Amygdala (tissue), 56 donors: ENCODE data around the gene DARS2.
A peak's percentile ranks its signal among the peaks of the same experiment; 100 is the strongest.
"Not testable (repeated sequence)": the region's sequence is repeated elsewhere in the genome, so short reads cannot be mapped to it uniquely, and the experiment has no call there.

ENCODE experiments used
- DNase-seq, 56 donors: peaks; one replicate each; lab custom pipeline; 2025; lab: John Stamatoyannopoulos, UW

The DARS2 gene, protein sequence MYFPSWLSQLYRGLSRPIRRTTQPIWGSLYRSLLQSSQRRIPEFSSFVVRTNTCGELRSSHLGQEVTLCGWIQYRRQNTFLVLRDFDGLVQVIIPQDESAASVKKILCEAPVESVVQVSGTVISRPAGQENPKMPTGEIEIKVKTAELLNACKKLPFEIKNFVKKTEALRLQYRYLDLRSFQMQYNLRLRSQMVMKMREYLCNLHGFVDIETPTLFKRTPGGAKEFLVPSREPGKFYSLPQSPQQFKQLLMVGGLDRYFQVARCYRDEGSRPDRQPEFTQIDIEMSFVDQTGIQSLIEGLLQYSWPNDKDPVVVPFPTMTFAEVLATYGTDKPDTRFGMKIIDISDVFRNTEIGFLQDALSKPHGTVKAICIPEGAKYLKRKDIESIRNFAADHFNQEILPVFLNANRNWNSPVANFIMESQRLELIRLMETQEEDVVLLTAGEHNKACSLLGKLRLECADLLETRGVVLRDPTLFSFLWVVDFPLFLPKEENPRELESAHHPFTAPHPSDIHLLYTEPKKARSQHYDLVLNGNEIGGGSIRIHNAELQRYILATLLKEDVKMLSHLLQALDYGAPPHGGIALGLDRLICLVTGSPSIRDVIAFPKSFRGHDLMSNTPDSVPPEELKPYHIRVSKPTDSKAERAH

DNA sequence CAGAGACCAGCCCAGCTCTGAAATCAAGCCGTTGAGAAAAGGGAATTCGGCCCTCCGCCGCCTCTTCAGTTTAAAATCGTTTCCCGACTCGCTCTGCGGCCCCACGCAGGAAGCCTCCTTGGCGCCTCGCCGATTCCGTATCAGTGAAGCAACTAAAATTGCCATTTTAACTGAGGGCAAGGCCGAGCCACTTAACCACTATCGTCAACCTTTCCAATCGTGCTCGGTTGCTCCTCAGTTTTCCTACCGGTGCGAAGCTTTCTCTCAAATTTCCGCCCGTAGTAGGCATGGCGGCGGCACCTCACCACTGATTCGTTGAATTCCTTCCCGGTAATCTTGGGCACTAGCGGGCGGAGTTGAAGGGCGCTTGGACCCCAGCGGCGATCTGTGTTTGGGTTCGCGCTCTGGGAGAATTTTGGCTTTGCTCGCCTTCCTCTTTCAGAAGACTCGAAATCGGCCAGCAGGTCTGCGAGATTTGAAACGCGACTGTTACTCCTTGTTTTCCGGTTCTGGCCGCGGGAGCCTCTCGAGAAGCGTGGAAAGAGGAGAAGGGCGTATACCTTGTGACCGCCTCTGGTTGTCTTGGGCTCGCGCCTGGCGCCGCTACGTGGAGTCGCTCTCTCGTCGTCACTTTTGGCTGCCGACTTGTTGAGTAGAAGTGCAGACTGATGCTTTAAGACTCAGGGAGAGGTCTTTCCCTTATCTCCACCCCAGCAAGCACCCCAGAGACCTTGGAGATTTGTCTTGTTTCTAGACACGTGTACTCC lies at the start of gene DARS2, which contains the start of gene CENPL:
TSS of gene DARS2 (plus strand) at position 359 of the 767 bp plus-strand sequence. CDS start 557 bp downstream, outside the sequence.
TSS of gene CENPL (minus strand) at position 569 of the 767 bp plus-strand sequence. CDS start 13,584 bp downstream, outside the sequence.
- DNase-seq: peak; percentile 66 to 99 (median 92)

- DNase-seq: no peak
These were observed 48.8 kb upstream of the DARS2 start for GRCh38 chr1:173775578-173776226.

DNA sequence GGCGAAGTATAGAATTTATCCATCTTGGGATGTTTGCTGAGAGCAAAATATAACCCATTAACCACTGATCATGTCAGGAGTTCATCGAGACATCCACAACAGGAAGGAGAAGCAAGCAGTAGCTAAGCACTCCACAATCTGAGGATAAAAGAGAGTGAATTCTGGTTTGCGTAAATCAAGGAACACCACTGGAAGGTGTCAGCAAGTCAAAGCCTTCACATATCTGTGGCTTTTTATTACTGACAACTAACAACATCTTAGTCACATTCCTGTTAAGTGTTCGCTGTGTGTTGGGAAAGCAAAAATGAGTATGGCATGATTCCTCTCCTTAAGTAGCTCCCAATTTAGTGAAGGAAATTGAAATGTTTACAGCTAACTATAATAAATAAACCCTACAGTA lies 44.5 kb upstream of the DARS2 start:
- DNase-seq: no peak

- no peak for DNase-seq
These were observed 39.5 kb upstream of the DARS2 start for GRCh38 chr1:173784997-173785396.

GRCh38 chr1:173789841-173790240 lies 34.6 kb upstream of the DARS2 start:
- DNase-seq: no peak

DNA sequence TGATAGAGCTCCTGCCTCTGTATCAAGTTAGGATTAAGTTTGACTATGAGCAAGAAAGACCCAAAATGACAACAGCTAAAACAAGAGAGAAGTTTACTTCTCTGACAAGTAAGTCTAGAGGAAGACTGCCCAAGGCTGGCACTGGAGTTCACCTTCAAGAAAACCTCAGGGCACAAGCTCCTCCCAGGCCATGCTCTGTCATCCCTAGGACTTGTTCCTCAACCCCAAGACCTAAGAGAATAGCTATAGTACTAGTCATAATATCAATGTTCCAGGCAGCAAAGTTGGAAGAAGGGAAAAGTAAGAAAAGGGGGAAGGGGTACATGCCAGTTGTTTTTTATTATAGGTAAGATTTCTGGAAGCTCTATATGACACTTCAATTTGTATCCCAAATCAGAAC lies 26.4 kb upstream of the DARS2 start:
- DNase-seq: no peak

- DNase-seq: not testable (repeated sequence)
These were observed 24.5 kb upstream of the DARS2 start for GRCh38 chr1:173799995-173800394.

GRCh38 chr1:173802961-173803360 lies 21.5 kb upstream of the DARS2 start:
- DNase-seq: no peak

DNA sequence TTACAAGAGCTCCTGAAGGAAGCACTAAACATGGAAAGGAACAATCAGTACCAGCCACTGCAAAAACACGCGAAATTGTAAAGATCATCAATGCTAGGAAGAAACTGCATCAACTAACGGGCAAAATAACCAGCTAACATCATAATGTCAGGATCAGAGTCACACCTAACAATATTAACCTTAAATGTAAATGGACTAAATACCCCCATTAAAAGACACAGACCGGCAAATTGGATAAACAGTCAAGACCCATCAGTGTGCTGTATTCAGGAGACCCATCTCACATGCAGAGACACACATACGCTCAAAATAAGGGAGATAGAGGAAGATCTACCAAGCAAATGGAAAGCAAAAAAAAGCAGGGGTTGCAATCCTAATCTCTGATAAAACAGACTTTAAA lies 10.8 kb upstream of the DARS2 start:
- not testable (repeated sequence) for DNase-seq

DNA sequence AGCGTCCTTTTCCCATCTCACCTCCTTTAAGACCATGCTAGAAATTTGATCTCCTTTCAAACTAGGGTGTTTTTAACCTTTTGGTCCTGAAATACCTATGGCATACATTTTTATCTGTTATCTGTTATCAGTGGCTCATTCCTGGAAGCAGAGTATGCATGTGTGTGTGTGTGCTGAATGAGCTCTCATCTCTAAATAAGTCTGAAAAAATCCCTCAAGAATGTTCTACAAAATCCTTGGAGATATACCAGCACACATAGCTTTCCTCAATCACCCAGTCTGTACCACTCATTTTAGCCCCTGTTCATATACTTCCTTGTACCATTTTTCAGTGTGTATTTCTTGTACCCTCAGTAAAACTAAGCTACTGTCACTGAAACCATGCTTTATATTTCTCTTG lies 6.0 kb upstream of the DARS2 start:
- no peak for DNase-seq

DNA sequence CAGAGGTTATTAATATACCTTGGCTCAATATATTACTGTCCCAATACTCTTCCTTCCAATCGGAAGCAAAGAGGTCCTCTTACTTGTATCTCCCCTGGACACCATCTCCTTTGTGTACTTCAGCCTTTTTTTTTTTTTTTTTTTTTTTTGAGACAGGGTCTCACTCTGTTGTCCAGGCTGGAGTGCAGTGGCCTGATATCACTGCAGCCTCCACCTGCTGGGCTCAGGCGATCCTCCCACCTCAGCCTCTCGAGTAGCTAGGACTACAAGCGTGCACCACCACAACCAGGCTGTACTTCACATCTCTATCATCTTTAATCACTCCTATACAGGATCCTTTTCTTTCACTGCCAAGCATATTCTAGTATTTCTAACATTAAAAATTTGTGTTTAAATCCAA lies 2.8 kb upstream of the DARS2 start:
- no peak for DNase-seq

GRCh38 chr1:173823781-173824314 lies 625 bp upstream of the DARS2 start:
- no peak for DNase-seq

- no peak for DNase-seq
These were observed 3.1 kb downstream of the DARS2 start for GRCh38 chr1:173827611-173828010.

GRCh38 chr1:173832748-173833147 lies 8.3 kb downstream of the DARS2 start:
- DNase-seq: no peak

DNA sequence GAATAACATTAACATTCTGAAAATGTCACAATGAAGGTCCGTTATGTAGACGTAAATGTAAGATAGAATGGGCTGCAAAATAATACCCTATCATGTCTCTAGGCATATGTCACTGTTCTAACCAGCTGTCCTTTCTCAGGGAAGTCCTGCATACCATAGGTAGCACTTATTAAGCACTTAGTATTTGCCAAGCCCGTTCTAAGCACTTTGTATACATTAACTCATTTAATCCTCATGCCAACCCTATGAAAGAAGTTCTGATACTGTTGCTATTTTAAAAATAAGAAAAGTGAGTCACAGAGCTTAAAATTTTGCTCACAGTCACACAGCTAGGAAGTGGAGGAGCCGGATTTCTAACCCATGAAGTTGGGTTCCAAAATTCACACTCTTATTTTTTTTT lies 27.6 kb downstream of the DARS2 start:
- DNase-seq: no peak

- no peak for DNase-seq
These were observed 28.6 kb downstream of the DARS2 start for GRCh38 chr1:173853074-173853473.

- DNase-seq: no peak
These were observed 31.5 kb downstream of the DARS2 start for GRCh38 chr1:173856014-173856413.

GRCh38 chr1:173856903-173857302 lies 32.4 kb downstream of the DARS2 start:
- no peak for DNase-seq

DNA sequence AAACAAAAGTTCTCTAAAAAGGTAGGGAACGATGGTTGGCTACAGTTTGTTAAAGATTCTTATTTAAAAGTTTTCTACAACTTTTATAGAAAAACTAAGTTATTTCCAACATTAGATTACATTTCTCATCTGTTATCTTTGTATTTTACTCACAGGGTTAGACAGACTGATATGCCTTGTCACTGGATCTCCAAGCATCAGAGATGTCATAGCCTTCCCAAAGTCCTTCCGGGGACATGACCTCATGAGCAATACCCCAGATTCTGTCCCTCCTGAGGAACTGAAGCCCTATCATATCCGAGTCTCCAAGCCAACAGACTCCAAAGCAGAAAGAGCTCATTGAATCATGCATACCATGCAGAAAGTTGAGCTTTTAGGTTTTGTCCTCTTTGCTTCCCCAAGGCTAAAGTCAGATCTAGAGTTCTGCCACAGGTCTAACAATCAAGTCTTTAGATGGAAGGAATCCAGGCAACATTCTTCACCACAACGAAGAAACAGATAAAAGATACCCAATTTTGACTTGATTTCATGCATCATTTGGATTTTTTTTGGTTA lies 33.0 kb downstream of the DARS2 start:
- no peak for DNase-seq

- DNase-seq: not testable (repeated sequence)
These were observed 35.1 kb downstream of the DARS2 start for GRCh38 chr1:173859547-173859946.
